GM10266 (cell line): ENCODE measurements around the gene CMBL.
A peak's percentile ranks its signal among the peaks of the same experiment; 100 is the strongest.

Experiments
- DNase-seq: peaks from one replicate; pipeline ENCODE4 v3.0.0; 2012; ENCODE audit errors: extremely low spot score
- TF ChIP-seq, protein P1 (sequence below): IDR thresholded peaks from 2 replicates; pipeline ENCODE4 v1.5.1; 2012; ENCODE audit warnings: mild to moderate bottlenecking, low read depth; ENCODE audit not compliant: control insufficient read depth, insufficient read depth; ENCODE audit errors: missing control alignments

Gene CMBL

GRCh38 chr5:10337986-10338385, 30.3 kb upstream of the CMBL start:
- no peak for DNase-seq
- TF ChIP-seq, protein P1, sequence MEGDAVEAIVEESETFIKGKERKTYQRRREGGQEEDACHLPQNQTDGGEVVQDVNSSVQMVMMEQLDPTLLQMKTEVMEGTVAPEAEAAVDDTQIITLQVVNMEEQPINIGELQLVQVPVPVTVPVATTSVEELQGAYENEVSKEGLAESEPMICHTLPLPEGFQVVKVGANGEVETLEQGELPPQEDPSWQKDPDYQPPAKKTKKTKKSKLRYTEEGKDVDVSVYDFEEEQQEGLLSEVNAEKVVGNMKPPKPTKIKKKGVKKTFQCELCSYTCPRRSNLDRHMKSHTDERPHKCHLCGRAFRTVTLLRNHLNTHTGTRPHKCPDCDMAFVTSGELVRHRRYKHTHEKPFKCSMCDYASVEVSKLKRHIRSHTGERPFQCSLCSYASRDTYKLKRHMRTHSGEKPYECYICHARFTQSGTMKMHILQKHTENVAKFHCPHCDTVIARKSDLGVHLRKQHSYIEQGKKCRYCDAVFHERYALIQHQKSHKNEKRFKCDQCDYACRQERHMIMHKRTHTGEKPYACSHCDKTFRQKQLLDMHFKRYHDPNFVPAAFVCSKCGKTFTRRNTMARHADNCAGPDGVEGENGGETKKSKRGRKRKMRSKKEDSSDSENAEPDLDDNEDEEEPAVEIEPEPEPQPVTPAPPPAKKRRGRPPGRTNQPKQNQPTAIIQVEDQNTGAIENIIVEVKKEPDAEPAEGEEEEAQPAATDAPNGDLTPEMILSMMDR = no peak

DNA sequence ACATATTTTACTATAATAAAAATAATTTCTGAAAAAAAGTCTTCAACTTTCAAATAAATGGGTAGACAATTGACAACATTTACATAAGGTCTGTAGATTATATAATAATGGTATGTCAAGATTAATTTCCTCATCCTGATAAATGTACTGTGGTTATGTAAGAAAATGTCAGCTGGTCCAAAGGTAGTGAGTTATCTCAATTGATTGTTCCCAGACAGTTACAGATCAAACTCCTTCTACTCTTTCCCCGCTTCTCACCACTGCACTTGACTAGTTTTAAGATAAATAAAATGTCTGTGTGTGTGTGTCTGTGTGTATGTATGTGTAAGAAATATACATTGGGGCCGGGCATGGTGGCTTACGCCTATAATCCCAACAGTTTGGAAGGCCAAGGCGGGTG, 29.4 kb upstream of the CMBL start:
- no peak for DNase-seq
- TF ChIP-seq, protein P1 = no peak

- TF ChIP-seq, protein P1 = no peak
- DNase-seq = no peak
Observed at GRCh38 chr5:10335711-10336470, 28.2 kb upstream of the CMBL start.

DNA sequence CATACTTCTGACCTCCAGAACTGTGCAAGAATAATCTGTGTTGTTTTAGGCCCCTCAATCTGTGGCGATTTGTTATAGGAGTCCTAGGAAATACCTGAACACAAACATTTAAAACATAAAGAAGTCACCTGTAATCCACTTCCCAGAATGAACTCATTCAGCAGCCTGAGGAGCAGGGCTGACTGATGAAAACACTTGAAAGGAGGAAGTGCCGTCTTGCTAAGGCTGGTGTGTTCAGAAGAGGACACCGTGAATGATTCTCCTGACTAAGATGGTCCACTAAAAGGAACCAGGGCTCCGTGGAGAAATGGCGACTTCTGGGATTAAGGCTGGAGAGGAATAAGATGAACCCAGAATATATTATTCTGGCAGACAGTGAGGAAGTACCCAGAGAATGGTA, 27.1 kb upstream of the CMBL start:
- TF ChIP-seq, protein P1 = no peak

GRCh38 chr5:10333154-10334006, 25.7 kb upstream of the CMBL start:
- TF ChIP-seq, protein P1 = peak; percentile 21
- DNase-seq = peak; percentile 47

More for the DNA sequence above, 27.1 kb upstream of the CMBL start:
- DNase-seq = no peak

DNA sequence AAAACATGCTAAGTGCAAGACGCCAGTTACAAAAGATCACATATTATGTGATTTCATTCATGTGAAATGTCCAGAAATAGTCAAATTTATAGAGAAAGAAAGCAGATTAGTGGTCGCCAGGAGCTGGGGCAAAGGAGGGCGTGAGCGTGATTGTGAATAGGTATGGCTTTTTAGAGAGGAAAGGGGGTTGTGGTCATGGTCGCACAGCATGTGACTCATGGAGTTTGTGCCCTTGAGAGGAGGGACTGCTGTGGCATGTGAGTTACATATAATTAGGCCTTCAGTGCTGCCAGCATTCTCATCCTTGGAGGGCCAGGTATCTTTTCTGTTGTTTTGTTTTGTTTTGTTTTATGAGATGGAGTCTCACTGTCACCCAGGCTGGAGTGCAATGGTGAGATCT, 24.6 kb upstream of the CMBL start:
- no peak for DNase-seq
- TF ChIP-seq, protein P1 = no peak
